Hippocampal formation (tissue), 2 donors: Measurements from ENCODE around the gene EEIG2.
"Not testable (repeated sequence)": the region's sequence is repeated elsewhere in the genome, so short reads cannot be mapped to it uniquely, and the experiment has no call there.

Source experiments
- DNase-seq, 2 donors: peaks; one replicate each; lab custom pipeline; 2025; lab: John Stamatoyannopoulos, UW

EEIG2 gene

DNA sequence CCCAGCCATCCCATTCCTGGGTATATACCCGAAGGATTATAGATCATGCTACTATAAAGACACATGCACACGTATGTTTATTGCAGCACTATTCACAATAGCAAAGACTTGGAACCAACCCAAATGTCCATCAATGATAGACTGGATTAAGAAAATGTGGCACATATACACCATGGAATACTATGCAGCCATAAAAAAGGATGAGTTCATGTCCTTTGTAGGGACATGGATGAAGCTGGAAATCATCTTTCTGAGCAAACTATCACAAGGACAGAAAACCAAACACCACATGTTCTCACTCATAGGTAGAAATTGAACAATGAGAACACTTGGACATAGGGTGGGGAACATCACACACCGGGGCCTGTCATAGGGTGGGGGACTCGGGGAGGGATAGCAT lies 12.4 kb upstream of the EEIG2 start:
- DNase-seq, result not testable (repeated sequence)

DNA sequence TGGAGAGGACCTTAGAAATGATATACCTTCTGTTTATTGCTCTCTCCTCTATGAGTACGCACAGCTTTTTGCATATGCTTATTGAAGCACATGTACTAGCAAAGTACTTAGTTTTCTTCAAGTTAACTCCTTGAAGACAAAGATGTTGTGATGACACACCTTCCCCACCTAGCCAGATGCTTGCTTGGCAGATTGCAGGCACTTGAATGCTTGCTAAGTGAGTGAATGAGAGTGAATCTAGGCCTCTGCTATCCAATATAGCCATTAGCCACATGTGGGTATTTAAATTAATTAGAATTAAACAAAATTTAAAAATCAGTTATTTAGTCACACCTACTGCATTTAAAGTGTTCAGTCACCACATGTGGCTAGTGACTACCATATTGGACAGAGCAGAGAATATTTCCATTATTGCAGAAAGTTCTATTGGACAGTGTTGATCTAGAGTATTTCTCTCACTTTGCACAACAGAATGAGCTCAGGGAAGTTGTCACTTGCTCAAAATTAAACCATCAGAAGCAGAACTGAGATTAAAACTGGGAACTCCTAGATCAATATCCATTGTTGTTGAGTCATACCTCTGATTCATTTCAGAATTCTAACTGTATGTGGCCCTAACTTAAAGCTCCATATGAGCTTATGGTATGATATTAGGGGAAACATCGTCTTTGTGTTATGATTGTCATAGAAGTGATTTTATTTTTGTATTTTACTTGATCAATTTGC lies 8.6 kb upstream of the EEIG2 start:
- DNase-seq, result no peak

DNA sequence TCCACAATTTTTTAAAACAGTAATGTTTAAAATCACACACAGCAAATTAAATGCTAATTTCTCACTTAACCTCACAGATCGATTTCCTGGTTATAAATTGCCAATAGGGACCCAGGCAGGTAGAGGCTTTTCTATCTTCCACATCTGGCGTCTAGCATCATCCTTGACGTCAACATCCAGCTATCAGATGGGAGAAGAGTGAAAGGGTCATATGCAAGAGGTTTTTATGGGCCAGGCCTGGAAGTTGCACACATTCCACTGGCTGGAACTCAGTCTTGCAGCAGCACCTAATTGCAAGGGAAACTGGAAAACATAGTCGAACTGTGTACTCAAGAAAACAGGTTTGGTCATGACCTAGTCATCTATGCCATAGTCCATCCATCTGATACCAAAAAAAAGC lies 6.0 kb upstream of the EEIG2 start:
- DNase-seq, result no peak

DNA sequence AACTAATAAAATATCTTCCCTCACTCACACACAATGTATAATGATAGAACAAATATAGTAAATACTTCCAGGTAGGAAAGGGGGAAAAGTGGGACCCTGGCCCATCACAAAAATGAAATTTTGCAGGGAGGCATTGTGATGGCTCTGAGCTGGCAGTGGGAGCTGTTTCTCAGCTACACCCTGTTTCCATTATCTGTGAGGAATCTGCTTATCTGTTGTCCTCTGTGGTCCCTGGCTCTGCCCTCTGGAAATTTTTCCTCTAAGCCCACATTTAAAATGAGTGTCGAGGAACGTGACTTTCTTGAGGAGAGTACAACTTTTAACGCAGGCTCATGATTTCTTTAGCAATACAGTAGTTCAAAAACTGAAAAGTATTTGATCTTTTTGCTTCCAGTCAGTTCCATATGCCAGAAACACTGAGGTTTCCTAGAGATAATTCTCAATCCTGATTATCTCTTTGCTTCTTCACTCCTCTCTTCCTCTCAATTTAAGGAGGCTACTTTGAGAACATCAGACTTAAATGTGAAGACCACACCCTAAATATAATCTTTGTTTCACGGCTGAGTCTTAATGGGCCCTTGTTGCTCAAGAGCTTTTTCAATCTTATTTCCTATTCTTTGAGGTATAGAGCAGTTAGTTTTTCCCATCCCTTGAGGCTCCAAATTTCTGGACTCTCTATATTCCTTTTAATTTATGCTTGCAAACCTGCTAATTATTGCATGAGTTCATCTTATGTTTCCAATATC lies 5.0 kb upstream of the EEIG2 start:
- no peak for DNase-seq

DNA sequence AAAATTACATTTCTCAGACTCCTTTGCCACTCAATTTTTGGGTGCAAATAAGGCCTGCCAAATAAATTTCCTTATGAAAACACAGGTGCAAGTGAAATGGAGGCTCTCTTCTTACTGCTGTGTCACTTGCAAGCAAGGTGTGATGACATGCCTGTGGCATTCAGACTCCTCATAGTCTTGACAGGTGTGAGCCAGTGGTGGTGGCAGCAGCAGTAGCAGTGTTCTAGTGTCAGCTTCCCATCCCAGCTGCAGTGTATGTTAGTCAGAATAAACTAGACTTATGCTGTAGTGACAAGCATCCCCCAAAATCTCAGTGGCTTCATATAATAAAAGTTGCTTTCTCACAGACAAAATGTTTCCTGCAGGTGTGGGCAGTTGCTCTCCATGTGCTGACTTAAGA lies 3.8 kb upstream of the EEIG2 start:
- no peak for DNase-seq

DNA sequence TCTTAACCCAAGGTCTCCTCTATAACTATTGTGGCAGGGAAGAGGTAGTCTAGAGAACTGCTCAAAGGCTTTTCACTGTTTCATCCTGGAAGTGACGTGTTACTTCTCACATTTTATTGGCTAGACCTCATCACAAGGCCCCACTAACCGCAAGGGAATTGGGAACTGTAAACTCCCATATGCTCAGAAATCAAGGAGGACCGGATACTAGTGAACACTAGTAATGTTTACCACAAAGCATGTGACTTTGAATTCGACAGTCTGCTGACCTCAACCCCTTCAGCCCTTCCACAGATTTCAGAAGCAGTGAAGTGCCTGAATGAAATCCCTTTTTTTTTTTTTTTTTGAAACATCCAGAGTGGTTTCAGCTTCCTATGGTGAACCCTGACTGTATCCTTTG lies 3.4 kb upstream of the EEIG2 start:
- no peak for DNase-seq

DNA sequence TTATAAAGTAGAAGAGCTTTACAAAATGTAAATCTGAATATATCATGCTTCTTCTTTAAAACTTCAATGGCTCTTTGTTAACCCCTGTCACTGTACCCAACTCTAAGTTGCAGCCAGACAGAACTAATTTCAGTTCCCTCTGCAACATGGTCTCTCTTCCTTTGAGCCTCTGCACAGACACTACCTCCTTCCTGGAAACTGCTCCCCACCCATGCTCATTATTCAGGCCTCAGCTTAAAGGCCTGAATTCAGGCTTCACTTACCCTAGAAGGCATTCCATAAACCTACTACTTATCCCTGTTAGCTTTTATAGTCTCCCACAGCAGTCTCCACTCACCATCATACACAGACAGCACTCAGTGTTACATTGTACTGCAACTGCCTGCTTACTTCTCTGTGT lies 2.6 kb upstream of the EEIG2 start:
- no peak for DNase-seq

DNA sequence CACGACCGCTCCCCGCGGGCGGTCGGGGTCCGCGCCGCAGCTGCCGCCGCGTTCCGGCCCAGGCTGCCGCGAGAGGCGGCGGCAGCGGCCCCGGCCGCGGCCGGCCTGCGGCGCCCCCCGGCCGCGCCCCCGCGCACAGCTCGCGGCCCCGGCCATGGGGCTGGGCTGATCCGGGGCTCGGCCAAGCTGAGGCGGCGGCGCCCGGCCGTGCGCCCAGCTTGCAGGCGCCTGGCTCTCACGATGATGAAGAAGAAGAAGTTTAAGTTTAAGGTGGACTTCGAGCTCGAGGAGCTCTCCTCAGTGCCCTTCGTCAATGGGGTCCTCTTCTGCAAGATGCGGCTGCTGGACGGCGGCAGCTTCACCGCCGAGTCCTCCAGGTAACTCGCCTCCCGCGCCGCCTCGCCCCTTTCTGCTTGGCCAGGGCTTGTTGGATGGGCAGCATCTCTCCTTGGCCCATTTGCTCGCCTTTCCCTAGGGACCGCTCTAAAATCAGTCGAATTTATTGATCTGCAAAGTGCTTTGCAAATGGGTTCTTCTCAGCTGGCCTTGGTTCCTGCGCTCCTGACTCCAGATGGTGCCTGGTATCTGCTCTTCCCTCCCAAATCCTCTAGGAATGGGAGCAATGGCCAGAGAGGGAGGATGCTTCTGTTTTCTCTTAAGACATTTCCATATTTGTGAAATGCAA lies 431 bp downstream of the EEIG2 start:
- DNase-seq, result no peak

DNA sequence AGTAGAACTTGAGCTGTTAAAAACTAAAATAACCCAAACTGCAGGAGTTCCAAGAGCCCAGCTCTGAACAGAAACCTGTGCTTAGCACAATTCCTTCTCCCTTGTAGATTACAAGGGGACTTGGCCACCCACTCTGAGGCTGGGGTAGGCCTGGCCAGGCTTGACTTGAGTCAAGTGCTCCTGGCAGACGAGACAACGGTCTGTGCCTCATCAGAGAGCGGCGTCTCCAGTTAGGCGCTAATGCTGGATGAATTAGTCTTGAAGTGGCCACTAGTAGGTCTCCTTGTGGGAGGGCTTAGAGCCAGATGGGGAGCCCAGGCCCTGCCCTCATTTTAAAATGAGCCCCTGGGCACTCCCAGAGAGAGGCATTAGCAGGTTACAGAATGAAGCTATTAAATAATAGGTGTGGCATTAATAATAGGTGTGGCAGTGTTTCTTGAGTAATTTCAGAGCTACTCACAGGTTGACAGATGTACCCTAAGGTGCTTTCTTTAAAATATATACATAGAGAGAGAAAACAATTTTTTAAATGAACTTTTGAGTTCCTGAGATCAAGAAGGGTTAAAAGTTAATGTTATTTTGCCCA lies 1.1 kb downstream of the EEIG2 start:
- DNase-seq, result no peak

DNA sequence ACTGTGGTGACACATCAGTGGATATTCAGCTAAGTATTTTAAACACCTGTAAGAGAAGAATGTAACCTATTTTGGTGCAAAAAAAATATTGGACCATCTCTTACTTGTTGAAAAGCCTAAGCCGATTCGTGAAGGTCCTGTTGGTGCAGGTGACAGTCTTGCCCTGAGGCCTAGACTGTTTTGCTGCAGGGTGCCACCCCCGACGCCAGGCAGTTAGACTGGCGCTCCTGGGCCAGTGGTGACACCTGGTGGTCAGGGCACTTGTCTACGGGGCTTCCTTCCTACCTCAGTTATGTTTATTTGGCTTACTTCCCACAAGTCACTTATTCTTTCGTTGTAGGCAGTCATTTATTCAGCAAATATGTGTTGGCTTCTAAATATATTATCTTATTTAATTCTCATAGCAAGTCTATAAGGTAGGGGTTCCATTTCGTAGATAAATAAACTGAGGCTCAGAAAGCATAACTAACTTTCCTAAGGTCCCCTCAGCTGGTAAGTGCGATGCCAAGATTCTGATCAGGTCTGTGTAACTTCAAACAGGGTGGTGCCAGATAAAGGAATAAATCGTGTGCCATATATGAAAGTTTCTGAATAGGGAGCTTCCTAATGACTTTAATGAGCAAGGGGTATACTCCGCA lies 1.9 kb downstream of the EEIG2 start:
- DNase-seq, result no peak

DNA sequence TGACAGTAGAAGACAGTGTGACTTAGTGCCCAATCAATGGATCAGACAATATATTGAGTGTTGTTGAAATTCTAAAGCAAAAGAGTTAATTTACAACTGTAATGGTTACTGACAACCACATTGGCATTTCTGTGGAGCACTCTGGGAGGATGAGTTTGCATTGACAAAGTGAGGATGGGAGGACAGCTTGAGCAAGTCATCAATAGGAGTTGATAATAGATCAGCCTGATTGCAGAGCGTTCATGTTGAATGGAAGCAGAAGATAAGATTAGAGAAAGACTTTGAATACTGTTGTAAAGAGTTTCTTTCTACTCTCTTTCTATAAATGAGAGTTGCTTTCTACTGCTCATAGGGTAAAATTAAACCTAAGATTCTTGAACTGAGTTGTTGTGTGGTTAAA lies 3.9 kb downstream of the EEIG2 start:
- DNase-seq, result no peak

DNA sequence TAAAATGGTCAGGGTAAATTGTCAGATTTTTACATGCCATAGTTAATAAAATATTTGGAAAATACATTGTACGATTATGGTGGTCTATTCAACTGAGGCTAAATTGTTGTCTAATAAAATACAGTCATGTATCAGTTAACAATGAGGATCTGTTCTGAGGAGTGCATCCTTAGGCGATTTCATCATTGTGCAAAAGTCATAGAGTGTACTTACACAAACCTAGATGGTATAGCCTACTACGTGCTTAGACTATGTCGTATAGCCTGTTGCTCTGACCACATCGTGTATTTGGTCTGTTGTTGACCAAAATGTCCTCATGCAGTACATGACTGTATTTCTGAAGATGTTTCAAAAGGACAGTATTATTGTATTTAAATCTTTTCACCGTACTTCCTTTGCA lies 5.2 kb downstream of the EEIG2 start:
- DNase-seq, result no peak

DNA sequence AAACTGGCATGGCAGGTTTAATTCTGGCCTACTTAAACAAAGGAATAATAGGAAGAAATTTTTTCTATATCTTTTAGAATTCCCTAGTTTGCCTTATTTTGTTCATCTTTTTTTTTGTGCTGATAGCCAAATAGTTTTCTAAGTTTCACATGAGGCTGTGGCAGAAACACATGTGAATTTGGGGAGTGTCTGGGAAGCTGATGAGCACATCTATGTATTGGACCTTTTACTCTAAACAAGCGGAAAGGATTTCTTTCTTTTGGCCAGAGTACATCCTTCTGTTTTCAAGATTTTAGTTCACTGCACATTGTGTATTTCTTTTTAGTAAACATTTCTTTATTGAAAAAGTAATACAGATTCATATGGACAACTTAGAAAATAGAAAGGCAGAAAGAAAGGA lies 5.6 kb downstream of the EEIG2 start:
- no peak for DNase-seq

DNA sequence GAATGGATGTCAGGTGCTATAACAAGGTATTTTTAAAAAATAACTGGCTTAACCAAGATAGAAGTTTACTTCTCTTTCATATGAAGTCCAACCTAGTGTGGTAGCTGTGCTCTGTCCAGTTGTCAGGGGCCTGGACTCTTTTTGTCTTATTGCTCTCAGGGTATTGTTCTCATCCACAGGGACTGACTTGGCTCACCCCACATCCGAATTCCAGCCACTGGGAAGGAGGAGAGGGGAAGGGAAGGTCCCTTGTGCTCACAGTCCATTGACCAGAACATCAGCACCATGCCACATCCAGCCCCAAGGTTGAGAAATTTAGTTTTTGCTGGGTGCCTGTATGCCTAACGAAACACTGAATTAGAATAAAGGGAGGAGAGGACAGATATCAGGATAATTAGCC lies 8.7 kb downstream of the EEIG2 start:
- no peak for DNase-seq

DNA sequence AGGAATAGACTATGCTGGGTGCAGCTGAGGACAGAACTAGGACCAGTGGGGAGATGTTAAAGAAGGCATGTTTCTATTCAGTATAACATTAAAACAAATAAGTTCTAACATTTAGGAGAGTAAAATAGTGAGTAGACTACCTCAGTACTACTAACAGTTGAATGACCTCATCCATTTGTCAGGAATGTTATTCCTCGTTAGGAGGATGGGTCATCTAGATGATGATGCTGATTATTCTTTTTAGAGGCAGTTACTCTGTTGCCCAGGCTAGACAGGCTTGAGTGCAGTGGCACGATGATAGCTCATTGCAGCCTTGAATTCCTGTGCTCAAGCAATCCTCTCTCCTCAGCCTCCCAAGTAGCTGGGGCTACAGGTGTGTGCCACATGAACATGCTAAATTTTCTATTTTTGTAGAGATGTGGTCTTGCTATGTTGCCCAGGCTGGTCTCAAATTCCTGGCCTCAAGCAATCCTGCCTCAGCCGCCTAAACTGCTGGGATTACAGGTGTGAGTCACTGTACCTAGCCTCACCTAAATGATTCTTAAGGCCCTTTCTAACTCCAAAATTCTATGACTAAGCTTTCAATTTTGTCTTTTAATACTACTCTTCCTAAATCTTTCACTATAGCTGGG lies 9.3 kb downstream of the EEIG2 start:
- no peak for DNase-seq

DNA sequence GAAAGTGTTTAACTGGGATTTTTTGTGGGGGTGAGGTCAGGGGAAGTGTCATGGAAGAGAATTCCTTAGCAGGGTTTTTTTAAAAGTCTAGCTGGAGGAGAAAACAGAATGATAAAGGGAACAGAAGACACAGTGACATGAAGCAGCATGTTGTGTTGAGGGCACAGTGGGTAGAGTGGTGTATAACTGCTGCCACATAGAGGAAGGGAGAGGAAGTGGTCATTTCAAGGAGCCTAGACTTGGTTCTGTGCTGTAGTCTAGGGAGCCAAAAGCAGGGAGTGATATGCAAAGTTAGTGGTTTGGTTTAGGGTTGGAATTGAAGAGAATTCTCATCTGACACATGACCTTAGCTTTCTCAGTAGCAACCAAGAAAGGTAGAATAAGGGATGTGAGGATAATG lies 10.2 kb downstream of the EEIG2 start:
- peak in 1 of 2 donors; percentile 22 for DNase-seq

DNA sequence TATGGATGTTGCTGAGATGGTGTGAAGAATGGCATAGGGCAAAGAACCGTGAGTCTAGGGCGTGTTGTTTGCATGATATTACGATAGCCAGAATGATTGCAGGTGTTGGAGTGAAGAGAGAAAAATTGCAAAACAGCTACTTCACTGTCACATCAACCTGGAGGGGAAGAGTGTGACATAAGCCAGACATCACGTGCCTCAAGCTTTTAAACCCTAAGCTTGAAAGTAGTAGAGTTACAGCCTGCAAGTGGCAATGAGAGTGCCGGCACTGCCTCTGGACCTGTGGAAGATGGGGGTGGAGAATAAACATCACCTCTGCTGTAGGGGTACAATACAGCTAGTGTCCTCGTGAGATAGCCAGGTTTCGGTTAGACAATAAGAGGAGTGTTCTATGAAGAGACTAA lies 11.1 kb downstream of the EEIG2 start:
- no peak for DNase-seq

DNA sequence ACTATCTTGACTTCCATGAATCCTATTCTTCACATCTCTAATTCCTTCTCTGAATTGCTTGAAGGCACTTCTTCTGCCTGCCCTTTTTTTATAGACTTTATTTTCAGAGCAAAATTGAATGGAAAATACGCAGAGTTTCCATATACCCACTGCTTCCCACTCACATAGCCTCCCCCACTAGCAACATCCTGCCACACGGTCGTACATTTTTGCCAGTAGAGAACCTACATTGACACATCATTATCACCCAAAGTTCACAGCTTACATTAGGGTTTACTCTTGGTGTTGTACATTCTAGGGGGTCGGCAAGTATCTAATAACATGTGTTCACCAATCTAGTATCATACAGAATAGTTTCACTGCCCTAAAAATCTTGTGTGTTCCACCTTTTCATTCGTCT lies 12.3 kb downstream of the EEIG2 start:
- no peak for DNase-seq

DNA sequence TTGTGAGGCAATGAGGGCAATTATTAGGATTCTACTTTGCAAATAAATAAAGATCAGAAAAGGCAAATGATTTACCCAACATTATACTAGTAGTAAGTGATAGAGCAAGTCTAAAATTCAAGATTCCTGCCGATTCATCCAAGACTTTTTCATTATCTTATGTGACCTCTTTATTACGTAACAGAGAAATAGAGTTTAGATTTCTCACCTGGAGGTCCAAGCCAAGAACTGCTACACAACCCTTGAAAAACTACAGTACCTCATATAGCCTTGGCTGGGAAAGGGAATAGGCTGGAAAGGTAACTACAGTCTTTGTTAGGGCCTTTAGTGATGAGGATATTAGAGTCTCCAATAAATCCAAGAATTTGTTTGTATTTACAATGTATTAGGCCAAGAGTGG lies 13.3 kb downstream of the EEIG2 start:
- no peak for DNase-seq

DNA sequence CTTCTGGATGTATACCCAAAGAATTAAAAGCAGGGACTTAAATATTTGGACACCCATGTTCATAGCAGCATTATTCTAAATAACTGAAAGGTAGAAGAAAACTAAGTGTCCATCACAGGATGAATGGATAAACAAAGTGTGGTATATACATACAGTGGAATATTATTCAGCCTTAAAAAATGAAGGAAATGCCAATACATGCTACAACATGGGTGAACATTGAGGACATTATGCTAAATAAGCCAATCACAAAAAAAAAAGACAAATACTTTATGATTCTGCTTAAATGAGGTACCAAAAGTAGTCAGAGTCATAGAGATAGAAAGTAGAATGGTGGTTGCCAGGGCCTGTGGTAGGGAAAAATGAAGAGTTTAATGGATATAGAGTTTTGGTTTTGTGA lies 14.1 kb downstream of the EEIG2 start:
- no peak for DNase-seq

DNA sequence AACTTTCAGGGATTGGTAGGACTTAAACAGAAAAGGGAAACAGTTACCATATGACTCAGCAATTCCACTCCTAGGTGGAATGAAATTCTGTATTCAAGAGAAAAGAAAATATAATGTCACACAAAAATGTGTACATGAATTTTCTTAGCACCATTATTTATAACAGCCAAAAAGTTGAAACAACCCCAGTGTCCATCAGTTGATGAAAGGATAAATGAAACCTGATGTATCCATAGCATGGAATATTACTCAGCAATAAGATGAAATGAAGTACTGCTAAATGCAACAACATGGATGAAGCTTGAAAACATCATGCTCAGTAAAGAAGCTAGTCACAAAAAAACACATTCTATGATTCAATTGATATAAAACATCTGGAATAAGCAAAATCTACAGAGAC lies 15.5 kb downstream of the EEIG2 start:
- no peak for DNase-seq
